ENCODE results near the gene SETD1A. TPM values are rescaled to one million over a fixed set of nuclear protein-coding genes. Genes with fewer than 3 reads are reported as not detected.

SETD1A gene
- total and polyA plus RNA-seq, 2 donors: 2.4 to 13.1 TPM

- Histone ChIP-seq H3K36me3 (ENCODE audit: control insufficient read depth in 2 of 2, insufficient read depth in 2 of 2, low read length in 1 of 2) (peaks cover 80 to 81% of the 10 kb centered on the region in 2 donors), H3K27me3 (ENCODE audit: control insufficient read depth in 2 of 2, insufficient read depth in 1 of 2, low read length in 1 of 2) (no peaks in the 10 kb centered on the region), H3K9me3 (ENCODE audit: control insufficient read depth in 2 of 2, insufficient read depth in 1 of 2, low read length in 1 of 2) (no peaks in the 10 kb centered on the region), H3K4me1 (ENCODE audit: control insufficient read depth in 2 of 2, insufficient read depth in 2 of 2, low read length in 2 of 2) (no peaks in the 10 kb centered on the region), H3K27ac (ENCODE audit: low read depth in 1 of 2, low read length in 1 of 2) (no peak overlapping the region), H3K4me3 (ENCODE audit: low read length in 2 of 2) (no peak overlapping the region)
- WGBS: 98% methylated on average over 14 of the region's 14 CpGs
- DNase-seq (ENCODE audit: low read depth in 6 of 9, low spot score in 9 of 9): no peak
Observed at GRCh38 chr16:30971298-30971697, 13.7 kb downstream of the SETD1A start.

- Histone ChIP-seq H3K27me3 (ENCODE audit: control insufficient read depth in 2 of 2, insufficient read depth in 1 of 2, low read length in 1 of 2) (no peaks in the 10 kb centered on the region), H3K4me1 (ENCODE audit: control insufficient read depth in 2 of 2, insufficient read depth in 2 of 2, low read length in 2 of 2) (no peaks in the 10 kb centered on the region), H3K27ac (ENCODE audit: low read depth in 1 of 2, low read length in 1 of 2) (no peak overlapping the region), H3K36me3 (ENCODE audit: control insufficient read depth in 2 of 2, insufficient read depth in 2 of 2, low read length in 1 of 2) (peaks cover 78 to 82% of the 10 kb centered on the region in 2 donors), H3K4me3 (ENCODE audit: low read length in 2 of 2) (no peak overlapping the region), H3K9me3 (ENCODE audit: control insufficient read depth in 2 of 2, insufficient read depth in 1 of 2, low read length in 1 of 2) (no peaks in the 10 kb centered on the region)
- whole genome bisulfite sequencing: 96% methylated on average over 7 of the region's 7 CpGs
- no peak for DNase-seq (ENCODE audit: low read depth in 6 of 9, low spot score in 9 of 9)
Observed at GRCh38 chr16:30972872-30973271, 15.3 kb downstream of the SETD1A start.

GRCh38 chr16:30974348-30974747 is 16.8 kb downstream of the SETD1A start:
- WGBS: 97% methylated on average over 6 of the region's 6 CpGs
- Histone ChIP-seq H3K36me3 (ENCODE audit: control insufficient read depth in 2 of 2, insufficient read depth in 2 of 2, low read length in 1 of 2) (peaks cover 79 to 85% of the 10 kb centered on the region in 2 donors), H3K9me3 (ENCODE audit: control insufficient read depth in 2 of 2, insufficient read depth in 1 of 2, low read length in 1 of 2) (no peaks in the 10 kb centered on the region), H3K4me3 (ENCODE audit: low read length in 2 of 2) (no peak overlapping the region), H3K27ac (ENCODE audit: low read depth in 1 of 2, low read length in 1 of 2) (no peak overlapping the region), H3K27me3 (ENCODE audit: control insufficient read depth in 2 of 2, insufficient read depth in 1 of 2, low read length in 1 of 2) (no peaks in the 10 kb centered on the region), H3K4me1 (ENCODE audit: control insufficient read depth in 2 of 2, insufficient read depth in 2 of 2, low read length in 2 of 2) (no peaks in the 10 kb centered on the region)
- no peak for DNase-seq (ENCODE audit: low read depth in 6 of 9, low spot score in 9 of 9)

GRCh38 chr16:30976486-30976885 is 18.9 kb downstream of the SETD1A start:
- WGBS: 97% methylated on average over 4 of the region's 4 CpGs
- H3K9me3 ChIP-seq (ENCODE audit: control insufficient read depth in 2 of 2, insufficient read depth in 1 of 2, low read length in 1 of 2): no peaks in the 10 kb centered on the region

GRCh38 chr16:30977502-30977901 is 19.9 kb downstream of the SETD1A start:
- no peaks in the 10 kb centered on the region for H3K27me3 ChIP-seq (ENCODE audit: control insufficient read depth in 2 of 2, insufficient read depth in 1 of 2, low read length in 1 of 2)
- no peak for DNase-seq (ENCODE audit: low read depth in 6 of 9, low spot score in 9 of 9)
- 95% methylated on average over 17 of the region's 17 CpGs for WGBS
- H3K27ac ChIP-seq (ENCODE audit: low read depth in 1 of 2, low read length in 1 of 2): no peak overlapping the region
- no peak overlapping the region for H3K4me3 ChIP-seq (ENCODE audit: low read length in 2 of 2)
- no peaks in the 10 kb centered on the region for H3K9me3 ChIP-seq (ENCODE audit: control insufficient read depth in 2 of 2, insufficient read depth in 1 of 2, low read length in 1 of 2)
- no peaks in the 10 kb centered on the region for H3K4me1 ChIP-seq (ENCODE audit: control insufficient read depth in 2 of 2, insufficient read depth in 2 of 2, low read length in 2 of 2)
- peaks cover 72 to 89% of the 10 kb centered on the region in 2 donors for H3K36me3 ChIP-seq (ENCODE audit: control insufficient read depth in 2 of 2, insufficient read depth in 2 of 2, low read length in 1 of 2)

More at GRCh38 chr16:30976486-30976885, 18.9 kb downstream of the SETD1A start:
- Histone ChIP-seq H3K27me3 (ENCODE audit: control insufficient read depth in 2 of 2, insufficient read depth in 1 of 2, low read length in 1 of 2) (no peaks in the 10 kb centered on the region), H3K4me1 (ENCODE audit: control insufficient read depth in 2 of 2, insufficient read depth in 2 of 2, low read length in 2 of 2) (no peaks in the 10 kb centered on the region), H3K36me3 (ENCODE audit: control insufficient read depth in 2 of 2, insufficient read depth in 2 of 2, low read length in 1 of 2) (peaks cover 76 to 88% of the 10 kb centered on the region in 2 donors), H3K27ac (ENCODE audit: low read depth in 1 of 2, low read length in 1 of 2) (no peak overlapping the region), H3K4me3 (ENCODE audit: low read length in 2 of 2) (no peak overlapping the region)
- DNase-seq (ENCODE audit: low read depth in 6 of 9, low spot score in 9 of 9): no peak

- Histone ChIP-seq H3K27me3 (ENCODE audit: control insufficient read depth in 2 of 2, insufficient read depth in 1 of 2, low read length in 1 of 2) (no peaks in the 10 kb centered on the region), H3K9me3 (ENCODE audit: control insufficient read depth in 2 of 2, insufficient read depth in 1 of 2, low read length in 1 of 2) (no peaks in the 10 kb centered on the region), H3K27ac (ENCODE audit: low read depth in 1 of 2, low read length in 1 of 2) (no peak overlapping the region), H3K4me3 (ENCODE audit: low read length in 2 of 2) (no peak overlapping the region), H3K4me1 (ENCODE audit: control insufficient read depth in 2 of 2, insufficient read depth in 2 of 2, low read length in 2 of 2) (no peaks in the 10 kb centered on the region), H3K36me3 (ENCODE audit: control insufficient read depth in 2 of 2, insufficient read depth in 2 of 2, low read length in 1 of 2) (peaks cover 68 to 91% of the 10 kb centered on the region in 2 donors)
- no peak for DNase-seq (ENCODE audit: low read depth in 6 of 9, low spot score in 9 of 9)
- 97% methylated on average over 62 of the region's 62 CpGs for whole genome bisulfite sequencing
Observed at GRCh38 chr16:30979170-30980022, 21.8 kb downstream of the SETD1A start.

- Histone ChIP-seq H3K36me3 (ENCODE audit: control insufficient read depth in 2 of 2, insufficient read depth in 2 of 2, low read length in 1 of 2) (peaks cover 67 to 92% of the 10 kb centered on the region in 2 donors), H3K9me3 (ENCODE audit: control insufficient read depth in 2 of 2, insufficient read depth in 1 of 2, low read length in 1 of 2) (no peaks in the 10 kb centered on the region), H3K27ac (ENCODE audit: low read depth in 1 of 2, low read length in 1 of 2) (peak overlapping the region in 1 of 2 donors; percentile 13), H3K4me3 (ENCODE audit: low read length in 2 of 2) (no peak overlapping the region), H3K27me3 (ENCODE audit: control insufficient read depth in 2 of 2, insufficient read depth in 1 of 2, low read length in 1 of 2) (no peaks in the 10 kb centered on the region), H3K4me1 (ENCODE audit: control insufficient read depth in 2 of 2, insufficient read depth in 2 of 2, low read length in 2 of 2) (peaks cover 0 to under 1% of the 10 kb centered on the region in 2 donors)
- no peak for DNase-seq (ENCODE audit: low read depth in 6 of 9, low spot score in 9 of 9)
- 98% methylated on average over 15 of the region's 15 CpGs for WGBS
Observed at GRCh38 chr16:30980023-30980371, 22.4 kb downstream of the SETD1A start.

- DNase-seq (ENCODE audit: low read depth in 6 of 9, low spot score in 9 of 9): no peak
- Histone ChIP-seq H3K27me3 (ENCODE audit: control insufficient read depth in 2 of 2, insufficient read depth in 1 of 2, low read length in 1 of 2) (no peaks in the 10 kb centered on the region), H3K36me3 (ENCODE audit: control insufficient read depth in 2 of 2, insufficient read depth in 2 of 2, low read length in 1 of 2) (peaks cover 64 to 92% of the 10 kb centered on the region in 2 donors), H3K9me3 (ENCODE audit: control insufficient read depth in 2 of 2, insufficient read depth in 1 of 2, low read length in 1 of 2) (no peaks in the 10 kb centered on the region), H3K4me1 (ENCODE audit: control insufficient read depth in 2 of 2, insufficient read depth in 2 of 2, low read length in 2 of 2) (peaks cover 0 to 2% of the 10 kb centered on the region in 2 donors), H3K27ac (ENCODE audit: low read depth in 1 of 2, low read length in 1 of 2) (no peak overlapping the region), H3K4me3 (ENCODE audit: low read length in 2 of 2) (no peak overlapping the region)
- WGBS: 94% methylated on average over 29 of the region's 29 CpGs
Observed at GRCh38 chr16:30980434-30980833, 22.9 kb downstream of the SETD1A start.

GRCh38 chr16:30980959-30981358 is 23.4 kb downstream of the SETD1A start:
- H3K4me1 ChIP-seq (ENCODE audit: control insufficient read depth in 2 of 2, insufficient read depth in 2 of 2, low read length in 2 of 2): peaks cover 0 to 2% of the 10 kb centered on the region in 2 donors
- H3K27me3 ChIP-seq (ENCODE audit: control insufficient read depth in 2 of 2, insufficient read depth in 1 of 2, low read length in 1 of 2): no peaks in the 10 kb centered on the region
- H3K9me3 ChIP-seq (ENCODE audit: control insufficient read depth in 2 of 2, insufficient read depth in 1 of 2, low read length in 1 of 2): no peaks in the 10 kb centered on the region
- H3K27ac ChIP-seq (ENCODE audit: low read depth in 1 of 2, low read length in 1 of 2): no peak overlapping the region
- H3K4me3 ChIP-seq (ENCODE audit: low read length in 2 of 2): no peak overlapping the region
- over 99% methylated on average over 14 of the region's 14 CpGs for WGBS
- H3K36me3 ChIP-seq (ENCODE audit: control insufficient read depth in 2 of 2, insufficient read depth in 2 of 2, low read length in 1 of 2): peaks cover 59 to 92% of the 10 kb centered on the region in 2 donors
- no peak for DNase-seq (ENCODE audit: low read depth in 6 of 9, low spot score in 9 of 9)
